Endothelial cell of umbilical vein (primary cell): ENCODE data around the gene ACBD7. TPM values are rescaled to one million over a fixed set of nuclear protein-coding genes. Genes with fewer than 3 reads are reported as not detected.

Source experiments
- BruUV-seq: library from RNA; stranded (reverse); fragments of 400-500 nt; replicated peaks from 2 replicates; lab custom pipeline; 2021; lab: Mats Ljungman, UMichigan
- CTCF ChIA-PET: fragments of 300-600, 350-600 bp; sonication (Branson Sonifier 250); formaldehyde crosslinking; loops from one replicate; lab custom pipeline; 2021; ENCODE audit warnings: antibody characterized with exemption, inconsistent platforms; lab: Charles Lee
- POLR2A ChIA-PET: fragments of 300-600, 350-600 bp; sonication (Branson Sonifier 250); formaldehyde crosslinking; loops from one replicate; lab custom pipeline; 2021; ENCODE audit warnings: antibody characterized with exemption, inconsistent platforms; lab: Charles Lee
- DNase-seq: peaks from one replicate; pipeline ENCODE4 v3.0.0-alpha.2; 2011; ENCODE audit warnings: low read depth, low spot score
- FAIRE-seq: peaks from 2 replicates; lab custom pipeline; 2011; peaks lifted over from hg19 to GRCh38; lab: Jason Lieb, UNC
- H2AFZ ChIP-seq: 2 replicates; pipeline ENCODE4 v1.6.0; 2012; ENCODE audit warnings: low read depth, low read length, control low read depth, inconsistent platforms
- H3K27ac ChIP-seq: 2 replicates; pipeline ENCODE4 v1.5.1; 2011; ENCODE audit warnings: low read depth, mild to moderate bottlenecking, control low read depth, low read length, moderate library complexity; ENCODE audit not compliant: insufficient read depth
- H3K27me3 ChIP-seq, 2 experiments: 2 replicates each; pipeline versions ENCODE4 v1.6.0 to v1.6.1; 2011; ENCODE audit warnings: low read length in 2 of 2, mixed read lengths in 1 of 2; ENCODE audit not compliant: control insufficient read depth in 2 of 2, insufficient read depth in 2 of 2
- H3K36me3 ChIP-seq, 2 experiments: 2 replicates in 1 of 2; 3 replicates in 1 of 2; pipeline ENCODE4 v1.5.1; 2011; ENCODE audit warnings: low read length in 2 of 2, mild to moderate bottlenecking in 1 of 2, moderate library complexity in 1 of 2; ENCODE audit not compliant: control insufficient read depth in 2 of 2, insufficient read depth in 2 of 2; ENCODE audit errors: extremely low read depth in 1 of 2
- H3K4me1 ChIP-seq: 3 replicates; pipeline ENCODE4 v1.5.1; 2011; ENCODE audit warnings: mild to moderate bottlenecking, low read length; ENCODE audit not compliant: control insufficient read depth, insufficient read depth; ENCODE audit errors: extremely low read depth
- H3K4me2 ChIP-seq: 2 replicates; pipeline ENCODE4 v1.6.1; 2011; ENCODE audit warnings: low read length, control low read depth, mixed read lengths; ENCODE audit not compliant: insufficient read depth
- H3K4me3 ChIP-seq, 3 experiments: fragments of 200-600 bp in 1 of 3; sonication (generic), shearing (Covaris generic) in 1 of 3; replicated peaks in 1 of 3; 2 replicates each; pipeline ENCODE4 v1.5.1; 2011 to 2016; ENCODE audit warnings: control low read depth in 3 of 3, low read length in 3 of 3, mild to moderate bottlenecking in 2 of 3, inconsistent platforms in 1 of 3, low read depth in 1 of 3, moderate library complexity in 1 of 3; ENCODE audit not compliant: insufficient read depth in 1 of 3
- H3K79me2 ChIP-seq: 2 replicates; pipeline ENCODE4 v1.6.0; 2012; ENCODE audit warnings: low read length, inconsistent platforms; ENCODE audit not compliant: control insufficient read depth, insufficient read depth
- H3K9ac ChIP-seq: replicated peaks from 2 replicates; pipeline ENCODE3; 2011; ENCODE audit warnings: low read length, control low read depth; ENCODE audit not compliant: insufficient read depth; ENCODE audit errors: extremely low read depth
- H3K9me1 ChIP-seq: replicated peaks from 3 replicates; pipeline ENCODE4 v1.6.0; 2011; ENCODE audit warnings: mild to moderate bottlenecking, low read length; ENCODE audit not compliant: control insufficient read depth, insufficient read depth; ENCODE audit errors: extremely low read depth
- H3K9me3 ChIP-seq: replicated peaks from 2 replicates; pipeline ENCODE4 v1.5.1; 2012; ENCODE audit warnings: low read length, inconsistent platforms; ENCODE audit not compliant: control insufficient read depth, insufficient read depth
- H4K20me1 ChIP-seq: replicated peaks from 2 replicates; pipeline ENCODE3; 2011; ENCODE audit warnings: mild to moderate bottlenecking, low read length; ENCODE audit not compliant: control insufficient read depth, insufficient read depth; ENCODE audit errors: extremely low read depth
- EZH2 ChIP-seq: IDR thresholded peaks from 2 replicates; pipeline ENCODE4 v1.6.1; 2012; ENCODE audit warnings: borderline replicate concordance, low read depth, mild to moderate bottlenecking, moderate library complexity, low read length, inconsistent platforms; ENCODE audit not compliant: severe bottlenecking
- FOS ChIP-seq: IDR thresholded peaks from 2 replicates; pipeline ENCODE4 v1.6.1; 2011; ENCODE audit warnings: mild to moderate bottlenecking, low read length, moderate library complexity, borderline replicate concordance; ENCODE audit not compliant: insufficient read depth
- GATA2 ChIP-seq: IDR thresholded peaks from 2 replicates; pipeline ENCODE4 v1.7.0; 2011; ENCODE audit warnings: low read depth, mild to moderate bottlenecking, moderate library complexity, mixed read lengths, low read length; ENCODE audit not compliant: insufficient read length, insufficient read depth
- JUN ChIP-seq: IDR thresholded peaks from 2 replicates; pipeline ENCODE4 v1.6.1; 2011; ENCODE audit warnings: borderline replicate concordance, low read depth; ENCODE audit not compliant: insufficient read length, insufficient read depth
- MAX ChIP-seq: IDR thresholded peaks from 2 replicates; pipeline ENCODE4 v1.6.1; 2011; ENCODE audit not compliant: insufficient read depth, insufficient read length
- MYC ChIP-seq: IDR thresholded peaks from one replicate; pipeline ENCODE4 v1.6.1; 2011; ENCODE audit warnings: mild to moderate bottlenecking, low read depth, low read length
- POLR2A ChIP-seq: IDR thresholded peaks from 2 replicates; pipeline ENCODE4 v1.6.1; 2012; ENCODE audit warnings: low read depth, mild to moderate bottlenecking, control low read depth, low read length
- POLR2AphosphoS5 ChIP-seq: IDR thresholded peaks from 2 replicates; pipeline ENCODE4 v1.6.1; 2012; ENCODE audit warnings: low read depth, mild to moderate bottlenecking, control low read depth, low read length, moderate library complexity; ENCODE audit not compliant: insufficient read depth
- dilution Hi-C: fragments of 300-500 bp; cut with MboI; formaldehyde crosslinking; loops from one replicate; pipeline ENCODE4 v1.15.0; 2019; ENCODE audit warnings: low sequenced_read_pairs; ENCODE audit not compliant: extremely low pct_ligation_motif_present
- intact Hi-C: fragments of 100-400 bp; cut with micrococcal nuclease; formaldehyde crosslinking; loops from one replicate; pipeline ENCODE4 v1.10.0; 2022
- polyA plus RNA-seq, 4 experiments: library from polyadenylated mRNA; depleted of rRNA in 3 of 4; stranded (reverse) in 3 of 4; unstranded in 1 of 4; fragments of >200 nt; gene quantifications; 2 replicates each; pipeline versions ENCODE4 v1.2.1 to v1.2.3, GENCODE V29; 2011 to 2012; ENCODE audit warnings: missing spikeins in 1 of 4
- total RNA-seq: library from RNA; stranded (reverse); gene quantifications from 2 replicates; pipeline ENCODE4 v1.2.3, GENCODE V29; 2021
- TF ChIP-seq, protein P1 (sequence below), 2 donors: IDR thresholded peaks; 1 replicate in 1 of 2; 2 replicates in 1 of 2; pipeline ENCODE4 v1.5.1; 2011; ENCODE audit warnings: low read length in 2 of 2, mild to moderate bottlenecking in 2 of 2, moderate library complexity in 2 of 2, control low read depth in 1 of 2, inconsistent platforms in 1 of 2, low read depth in 1 of 2; ENCODE audit not compliant: insufficient read depth in 1 of 2; ENCODE audit errors: extremely low read depth in 1 of 2

Gene ACBD7
- total and polyA plus RNA-seq, 2 donors (not counting 3 experiments of a cell fraction or from before 2014, with no cell fraction given) = 1.2 to 2.8 TPM

DNA sequence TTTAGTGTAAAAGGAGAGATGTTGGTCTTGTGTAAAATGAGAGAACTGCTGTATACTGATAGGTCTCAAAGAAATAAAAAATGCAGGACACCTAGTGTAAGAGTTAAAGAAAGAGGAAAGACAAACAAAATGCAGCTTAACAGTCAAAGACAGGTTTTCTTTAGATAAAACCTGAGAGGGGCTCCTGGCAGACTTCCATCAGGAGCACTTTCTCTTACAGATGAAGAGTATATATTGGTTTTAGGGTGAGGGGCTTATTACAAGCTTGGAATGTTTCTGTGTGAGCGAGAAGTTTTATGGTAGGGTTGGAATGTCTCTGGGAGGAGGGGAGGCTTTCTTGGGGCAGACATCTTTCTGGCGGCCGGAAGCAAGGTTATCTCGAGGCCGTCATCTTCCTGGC lies 16.2 kb downstream of the ACBD7 start:
- ChIA-PET CTCF (interaction anchor here (1.2 kb wide), 1 partner anchor 10 kb away, joined by 3 read pairs; no protein-coding TSS in a partner anchor), POLR2A (no interaction called here)
- Histone ChIP-seq H3K9me3 (no peaks in the 10 kb centered on the region), H3K79me2 (no peaks in the 10 kb centered on the region), H3K27me3 (peaks cover 0 to 2% of the 10 kb centered on the region in 2 experiments), H3K9ac (no peak overlapping the region), H4K20me1 (no peaks in the 10 kb centered on the region), H2AFZ (no peak overlapping the region), H3K4me3 (no peak overlapping the region), H3K27ac (no peak overlapping the region), H3K9me1 (no peaks in the 10 kb centered on the region), H3K4me2 (no peak overlapping the region), H3K36me3 (no peaks in the 10 kb centered on the region), H3K4me1 (no peaks in the 10 kb centered on the region)
- DNase-seq (no peak), FAIRE-seq (no peak)
- intact Hi-C loops (no loop called here), dilution Hi-C loops (no loop called here)
- no TSS peak for BruUV-seq
- TF ChIP-seq POLR2AphosphoS5 (no peak), MYC (no peak), POLR2A (no peak), JUN (no peak), GATA2 (no peak), MAX (no peak), FOS (no peak), EZH2 (no peak)
- TF ChIP-seq, protein P1, sequence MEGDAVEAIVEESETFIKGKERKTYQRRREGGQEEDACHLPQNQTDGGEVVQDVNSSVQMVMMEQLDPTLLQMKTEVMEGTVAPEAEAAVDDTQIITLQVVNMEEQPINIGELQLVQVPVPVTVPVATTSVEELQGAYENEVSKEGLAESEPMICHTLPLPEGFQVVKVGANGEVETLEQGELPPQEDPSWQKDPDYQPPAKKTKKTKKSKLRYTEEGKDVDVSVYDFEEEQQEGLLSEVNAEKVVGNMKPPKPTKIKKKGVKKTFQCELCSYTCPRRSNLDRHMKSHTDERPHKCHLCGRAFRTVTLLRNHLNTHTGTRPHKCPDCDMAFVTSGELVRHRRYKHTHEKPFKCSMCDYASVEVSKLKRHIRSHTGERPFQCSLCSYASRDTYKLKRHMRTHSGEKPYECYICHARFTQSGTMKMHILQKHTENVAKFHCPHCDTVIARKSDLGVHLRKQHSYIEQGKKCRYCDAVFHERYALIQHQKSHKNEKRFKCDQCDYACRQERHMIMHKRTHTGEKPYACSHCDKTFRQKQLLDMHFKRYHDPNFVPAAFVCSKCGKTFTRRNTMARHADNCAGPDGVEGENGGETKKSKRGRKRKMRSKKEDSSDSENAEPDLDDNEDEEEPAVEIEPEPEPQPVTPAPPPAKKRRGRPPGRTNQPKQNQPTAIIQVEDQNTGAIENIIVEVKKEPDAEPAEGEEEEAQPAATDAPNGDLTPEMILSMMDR (IDR thresholded peaks at IDR 0.05; ENCODE audit: extremely low read depth in 1 of 2, insufficient read depth in 1 of 2, low read depth in 1 of 2, low read length in 2 of 2) = no peak
